SIG-M5 (cell line): ENCODE data around the gene FAM53A.
"Not testable (repeated sequence)": the region's sequence is repeated elsewhere in the genome, so short reads cannot be mapped to it uniquely, and the experiment has no call there.

Experiments used
- DNase-seq: peaks from one replicate; lab custom pipeline; 2025; lab: John Stamatoyannopoulos, UW

Gene FAM53A

GRCh38 chr4:1622238-1622637 is 61.9 kb downstream of the FAM53A start:
- DNase-seq: no peak

DNA sequence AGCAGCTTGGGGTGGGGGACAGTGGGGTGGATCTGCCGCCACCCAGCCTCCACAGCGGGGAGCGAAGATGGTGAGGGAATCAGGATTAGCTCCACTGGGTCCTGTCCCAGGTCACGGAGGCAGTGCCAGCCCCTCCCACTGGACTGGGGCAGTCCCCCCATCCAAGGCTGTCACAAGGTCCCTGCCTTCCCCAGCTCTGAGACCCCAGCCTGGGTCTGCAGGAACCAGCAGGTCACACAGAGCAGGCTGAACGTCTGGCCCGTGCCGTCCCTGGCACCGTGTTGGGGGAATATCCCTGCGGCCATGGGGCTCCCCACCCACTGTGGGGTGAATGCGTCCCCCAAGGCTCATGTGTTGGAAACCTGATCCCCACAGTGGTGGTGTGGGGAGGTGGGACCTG is 62.6 kb downstream of the FAM53A start:
- no peak for DNase-seq

- no peak for DNase-seq
Observed at GRCh38 chr4:1619151-1619672, 64.9 kb downstream of the FAM53A start.

GRCh38 chr4:1618438-1618837 is 65.7 kb downstream of the FAM53A start:
- no peak for DNase-seq

DNA sequence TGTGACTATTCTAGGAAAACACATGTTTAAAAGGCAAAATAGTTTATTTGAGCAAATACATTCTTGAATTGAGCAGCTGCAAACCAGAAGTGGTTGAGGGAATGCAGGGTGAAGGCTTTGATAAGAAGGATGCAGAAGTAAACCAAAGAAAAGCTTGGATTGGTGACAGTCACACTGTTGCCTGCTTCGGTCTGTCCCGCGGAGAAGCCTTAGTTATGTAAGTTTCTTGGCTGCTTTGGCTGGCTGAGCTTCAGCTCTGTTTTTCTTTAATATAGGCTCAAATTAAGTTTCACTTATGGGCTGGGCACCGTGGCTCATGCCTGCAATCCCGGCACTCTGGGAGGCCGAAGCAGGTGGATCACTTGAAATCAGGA is 67.6 kb downstream of the FAM53A start:
- no peak for DNase-seq

DNA sequence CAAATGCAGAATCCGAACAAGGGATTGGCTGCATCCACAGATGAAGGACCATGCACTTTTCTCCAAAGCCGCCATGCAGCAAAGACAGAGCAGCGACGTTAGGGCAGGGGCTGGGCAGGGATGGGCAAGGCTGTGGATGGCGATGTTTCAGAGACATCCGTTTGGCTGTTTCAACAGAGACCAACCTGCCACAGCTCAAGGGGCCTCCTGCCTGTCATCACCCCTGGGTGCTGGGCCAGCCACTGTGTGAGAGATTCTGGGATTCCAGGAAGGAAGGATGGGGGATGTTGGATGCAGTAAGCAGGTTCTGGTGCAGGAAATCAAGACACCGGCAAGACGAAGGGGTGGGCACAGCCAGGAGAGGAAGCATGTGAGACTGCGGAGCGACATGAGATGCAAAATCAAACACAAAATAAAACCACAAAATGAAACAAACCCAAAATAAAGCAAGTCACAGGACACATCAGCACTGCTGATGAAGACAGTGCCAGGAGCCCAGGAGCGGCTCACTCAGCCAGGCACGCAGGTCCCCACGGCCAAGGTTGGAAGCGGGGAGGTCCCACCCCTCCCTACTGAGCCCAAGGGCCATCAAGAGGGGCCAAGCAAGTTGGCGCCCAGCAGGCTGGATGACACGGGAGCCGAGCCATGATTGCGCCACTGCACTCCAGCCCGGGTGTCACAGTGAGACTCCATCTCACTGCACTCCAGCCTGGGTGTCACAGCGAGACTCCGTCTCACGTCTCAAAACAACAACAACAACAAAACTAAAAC is 68.1 kb downstream of the FAM53A start:
- DNase-seq: no peak

DNA sequence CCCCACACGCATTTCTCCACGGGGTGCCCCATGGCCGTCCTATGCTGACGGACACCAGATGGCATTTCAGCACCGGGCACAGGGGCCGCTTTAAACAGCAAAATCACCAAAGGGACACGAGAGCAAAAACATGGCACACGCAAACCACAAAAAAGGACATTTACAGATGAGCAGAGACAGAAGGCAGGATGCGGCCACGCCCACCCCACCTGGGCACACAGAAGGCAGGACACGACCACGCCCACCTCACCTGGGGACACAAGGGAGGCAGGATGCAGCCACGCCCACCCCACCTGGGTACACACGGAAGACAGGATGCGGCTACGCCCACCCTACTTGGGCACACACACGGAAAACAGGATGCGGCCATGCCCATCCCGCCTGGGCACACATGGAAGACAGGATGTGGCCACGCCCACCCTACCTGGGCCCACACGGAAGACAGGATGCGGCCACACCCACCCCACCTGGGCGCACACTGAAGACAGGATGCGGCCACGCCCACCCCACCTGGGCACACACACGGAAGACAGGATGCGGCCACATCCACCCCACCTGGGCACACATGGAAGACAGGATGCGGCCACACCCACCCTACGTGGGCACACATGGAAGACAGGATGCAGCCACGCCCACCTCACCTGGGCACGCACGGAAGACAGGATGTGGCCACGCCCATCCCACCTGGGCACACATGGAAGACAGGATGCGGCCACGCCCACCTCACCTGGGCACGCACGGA is 69.1 kb downstream of the FAM53A start:
- DNase-seq: no peak

DNA sequence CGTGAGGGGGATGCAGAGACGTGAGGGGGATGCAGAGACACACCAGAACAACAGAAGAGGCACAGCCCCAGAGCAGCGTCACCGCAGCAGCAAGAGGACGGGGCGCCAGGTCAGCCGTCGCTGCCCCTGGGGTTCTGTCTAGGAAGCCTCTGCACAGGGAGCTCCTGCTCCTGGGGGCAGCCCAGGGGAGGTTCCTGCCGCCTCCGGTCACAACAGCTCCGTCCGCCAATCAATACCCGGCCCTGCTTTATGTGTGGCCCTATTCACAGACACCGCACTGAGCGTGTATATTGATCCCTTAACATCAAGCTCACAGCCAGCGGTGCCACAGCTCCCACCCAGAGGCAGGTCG is 69.6 kb downstream of the FAM53A start:
- DNase-seq: no peak

- no peak for DNase-seq
Observed at GRCh38 chr4:1614049-1614448, 70.1 kb downstream of the FAM53A start.

DNA sequence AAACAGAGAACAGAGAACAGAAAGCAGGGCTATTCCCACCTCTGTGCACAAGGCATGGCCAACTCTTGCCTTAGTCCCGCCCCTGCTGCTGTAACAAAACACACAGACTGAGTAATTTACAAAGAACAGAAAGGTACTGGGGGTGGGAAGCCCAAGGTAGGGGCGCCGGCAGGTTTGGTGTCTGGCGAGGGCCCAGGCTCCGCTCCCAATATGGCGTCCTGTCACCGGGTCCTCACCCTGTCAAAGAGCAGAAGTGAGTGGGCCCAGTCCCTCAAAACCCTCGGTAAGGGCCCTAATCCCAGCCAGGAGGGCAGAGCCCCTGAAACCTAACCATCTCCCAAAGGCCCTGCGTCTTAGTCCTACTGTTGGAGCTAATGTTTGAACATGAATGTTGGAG is 71.0 kb downstream of the FAM53A start:
- DNase-seq: no peak

DNA sequence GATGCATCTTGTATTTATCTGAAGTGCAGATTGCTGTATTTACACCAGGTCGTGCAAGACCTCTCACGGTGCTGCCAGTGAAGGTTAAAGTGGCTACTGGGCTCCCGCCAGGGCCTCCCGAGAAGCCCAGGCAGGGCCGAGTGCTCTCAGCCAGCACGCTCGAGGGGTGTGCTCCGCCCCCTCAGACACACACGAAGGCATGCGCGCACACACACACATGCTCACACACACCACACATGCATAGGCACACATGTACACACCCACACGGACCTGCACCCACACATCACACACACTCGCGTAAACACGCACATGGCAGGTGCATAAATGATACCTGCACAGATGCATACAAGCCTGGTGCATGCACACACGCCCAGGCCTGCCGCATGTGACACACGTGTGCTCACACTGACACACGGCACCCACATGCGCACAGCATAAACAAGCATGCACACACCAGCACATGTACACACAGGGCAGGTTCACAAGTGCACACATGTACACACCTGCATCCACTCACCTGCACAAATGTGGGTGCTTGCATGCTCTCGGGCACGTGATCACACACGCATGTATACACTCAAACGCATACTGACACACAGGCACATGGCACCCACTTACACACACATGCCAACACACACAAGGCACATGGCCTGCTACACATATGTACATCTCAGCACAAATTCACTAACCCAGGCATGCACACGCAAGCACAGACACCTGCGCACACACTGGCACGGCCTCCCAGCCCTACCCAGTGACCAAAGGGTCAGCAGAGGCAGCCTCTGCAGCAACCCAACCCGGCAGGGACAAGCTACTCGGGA is 71.6 kb downstream of the FAM53A start:
- DNase-seq: no peak

DNA sequence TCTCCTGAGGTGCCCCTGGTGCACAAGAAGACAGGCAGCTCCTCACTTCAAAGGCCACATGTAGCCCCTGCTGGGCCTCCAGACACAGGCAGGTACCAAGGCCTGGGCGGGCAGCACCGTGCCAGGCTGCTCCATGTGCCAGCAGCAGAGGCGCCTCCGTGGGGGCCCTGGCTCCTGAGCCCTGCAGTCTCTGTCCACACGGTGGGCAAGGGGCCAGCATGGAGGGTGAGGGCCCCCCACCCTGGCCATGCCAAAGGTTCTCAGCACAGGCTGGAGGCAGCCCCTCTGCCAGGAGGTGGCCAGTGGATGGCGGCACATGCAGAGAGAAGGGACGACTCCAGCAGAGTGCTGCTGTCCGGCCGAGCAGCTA is 72.6 kb downstream of the FAM53A start:
- DNase-seq: no peak

DNA sequence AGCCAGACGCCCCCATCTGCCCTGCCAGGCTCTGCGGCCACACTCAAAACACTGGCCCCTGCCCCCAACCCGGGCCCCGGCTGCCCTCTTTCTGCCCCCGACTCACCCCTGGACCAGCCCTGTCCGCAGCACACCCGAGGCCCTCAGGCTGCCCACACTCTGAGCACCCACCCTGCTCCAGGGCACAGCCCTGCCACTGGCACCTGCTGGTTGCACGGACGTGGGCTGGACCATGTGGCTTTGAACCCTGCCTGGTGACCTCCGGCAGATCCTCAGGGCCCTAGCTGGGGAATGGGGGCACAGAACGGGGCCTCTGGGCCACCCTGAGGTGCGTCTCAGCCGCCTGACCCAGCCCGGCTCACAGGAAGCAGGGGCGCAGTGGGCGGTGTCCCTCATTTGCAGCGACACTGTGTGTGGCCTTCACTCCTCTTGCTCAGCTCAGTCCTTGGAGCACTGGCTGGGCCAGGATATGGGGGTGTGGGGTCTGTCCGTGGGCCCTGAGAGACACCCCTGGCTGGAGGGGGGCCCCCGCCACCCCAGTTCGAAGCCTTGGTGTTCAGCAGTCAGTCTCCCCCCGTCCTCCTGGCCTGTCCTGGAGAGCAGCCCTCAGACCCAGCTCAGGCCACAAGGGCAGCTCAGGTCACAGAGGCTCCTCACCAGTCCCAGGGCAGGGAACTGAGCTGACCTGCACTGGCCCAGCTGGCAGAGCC is 73.2 kb downstream of the FAM53A start:
- DNase-seq: no peak

DNA sequence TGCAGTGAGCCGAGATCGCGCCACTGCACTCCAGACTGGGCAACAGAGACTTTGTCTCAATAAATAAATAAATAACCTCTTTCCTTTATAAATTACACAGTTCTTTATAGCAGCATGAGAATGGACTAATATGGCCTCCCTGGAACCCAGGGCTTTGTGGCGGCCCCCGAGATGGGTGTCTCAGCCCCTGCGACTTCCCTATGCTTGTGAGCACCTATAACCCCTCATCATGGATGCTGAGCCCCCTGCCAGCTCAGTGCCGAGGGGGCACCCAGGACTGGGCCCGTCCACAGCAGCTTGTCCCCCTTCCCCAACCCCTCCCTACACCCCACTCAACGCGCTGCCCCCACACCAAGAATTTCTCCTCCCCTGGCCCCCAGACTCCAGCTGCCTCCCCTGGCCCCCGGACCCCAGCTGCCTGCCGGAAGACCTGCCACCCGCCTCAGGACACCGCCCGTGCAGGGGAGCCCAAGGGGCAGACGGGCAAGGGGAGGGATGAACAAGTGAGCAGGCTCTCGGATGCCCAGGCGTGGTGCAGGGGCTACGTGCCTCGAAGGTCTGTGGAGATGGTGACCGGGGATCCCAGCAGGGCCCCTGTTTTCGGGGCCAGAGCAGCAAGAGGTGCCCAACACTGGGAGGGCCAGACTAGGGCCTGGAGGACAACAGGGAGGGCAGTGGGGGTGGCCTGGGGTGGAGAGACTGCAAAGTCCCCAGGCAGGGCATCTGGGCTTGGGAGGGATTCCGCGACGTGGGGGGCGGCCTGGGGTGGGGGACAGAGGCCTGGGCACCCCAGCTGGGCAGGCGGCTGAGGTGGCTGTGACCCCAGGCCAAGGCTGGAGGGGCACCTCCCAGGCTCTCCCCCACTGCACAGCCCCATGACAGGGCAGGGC is 74.0 kb downstream of the FAM53A start:
- DNase-seq: no peak

GRCh38 chr4:1608821-1609500 is 75.2 kb downstream of the FAM53A start:
- DNase-seq: no peak

DNA sequence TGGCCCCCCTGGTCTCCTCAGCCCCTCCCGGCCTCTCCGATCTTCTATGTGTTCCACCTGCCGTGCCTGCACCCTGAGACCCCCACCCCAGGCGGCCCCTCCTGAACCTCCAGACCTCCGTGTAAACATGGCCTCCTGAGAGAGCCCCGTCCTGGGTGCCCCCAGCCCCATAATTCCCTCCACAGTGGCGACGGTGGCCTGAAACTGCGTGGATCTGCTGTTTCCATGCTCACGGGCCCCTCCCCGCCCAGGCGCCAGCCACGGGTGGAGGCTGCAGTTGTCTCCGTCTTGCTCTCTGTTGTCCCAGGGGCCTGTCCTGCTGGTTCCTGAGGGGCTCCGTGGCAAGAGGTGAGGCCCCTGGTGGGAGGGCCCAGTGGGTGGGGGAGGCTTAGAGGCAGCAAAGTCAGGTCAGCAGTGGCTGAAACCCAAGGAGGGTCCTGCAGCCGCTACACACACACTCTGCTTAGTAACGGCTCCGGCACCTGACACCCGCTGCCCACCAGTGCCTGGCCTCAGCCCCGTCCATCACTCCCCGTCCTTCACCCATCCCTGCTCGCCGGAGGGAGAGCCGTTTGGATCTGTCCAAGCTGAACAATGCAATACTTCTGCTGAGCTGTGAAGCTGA is 75.8 kb downstream of the FAM53A start:
- DNase-seq: no peak

GRCh38 chr4:1607436-1608195 is 76.5 kb downstream of the FAM53A start:
- not testable (repeated sequence) for DNase-seq

DNA sequence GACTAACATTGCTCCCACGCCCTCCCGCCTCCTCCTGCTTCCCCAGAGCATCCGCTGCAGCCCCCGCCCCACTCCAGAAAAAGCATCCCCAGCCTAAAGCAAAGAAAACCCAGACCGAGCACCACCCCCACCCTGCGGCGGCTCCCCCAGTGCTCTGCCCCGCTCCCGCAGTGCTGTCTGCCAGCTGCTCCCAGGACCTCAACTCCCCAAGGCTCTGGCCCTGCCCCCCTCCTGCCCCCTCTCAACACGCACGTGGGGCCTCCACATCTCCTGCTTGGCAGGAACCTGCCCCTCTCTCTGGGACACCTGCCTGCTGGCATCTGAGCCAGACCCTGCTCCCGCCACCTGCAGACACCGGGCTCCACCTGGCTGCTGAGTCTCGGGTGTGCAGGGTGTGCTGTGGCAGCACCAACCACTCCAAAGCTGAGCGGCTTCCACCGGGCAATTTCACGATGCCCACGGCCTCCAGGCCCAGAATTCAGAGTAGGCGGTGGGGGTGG is 79.4 kb downstream of the FAM53A start:
- DNase-seq: no peak

GRCh38 chr4:1604181-1604705 is 79.9 kb downstream of the FAM53A start:
- DNase-seq: no peak
